Endothelial cell of umbilical vein (primary cell): ENCODE data around the gene ACSF3. TPM values are rescaled to one million over a fixed set of nuclear protein-coding genes. Genes with fewer than 3 reads are reported as not detected.

Experiments used
- BruUV-seq: library from RNA; stranded (reverse); fragments of 400-500 nt; replicated peaks from 2 replicates; lab custom pipeline; 2021; lab: Mats Ljungman, UMichigan
- CTCF ChIA-PET: fragments of 300-600, 350-600 bp; sonication (Branson Sonifier 250); formaldehyde crosslinking; loops from one replicate; lab custom pipeline; 2021; ENCODE audit warnings: antibody characterized with exemption, inconsistent platforms; lab: Charles Lee
- POLR2A ChIA-PET: fragments of 300-600, 350-600 bp; sonication (Branson Sonifier 250); formaldehyde crosslinking; loops from one replicate; lab custom pipeline; 2021; ENCODE audit warnings: antibody characterized with exemption, inconsistent platforms; lab: Charles Lee
- DNase-seq: peaks from one replicate; pipeline ENCODE4 v3.0.0-alpha.2; 2011; ENCODE audit warnings: low read depth, low spot score
- FAIRE-seq: peaks from 2 replicates; lab custom pipeline; 2011; peaks lifted over from hg19 to GRCh38; lab: Jason Lieb, UNC
- H2AFZ ChIP-seq: 2 replicates; pipeline ENCODE4 v1.6.0; 2012; ENCODE audit warnings: low read depth, low read length, control low read depth, inconsistent platforms
- H3K27ac ChIP-seq: 2 replicates; pipeline ENCODE4 v1.5.1; 2011; ENCODE audit warnings: low read depth, mild to moderate bottlenecking, control low read depth, low read length, moderate library complexity; ENCODE audit not compliant: insufficient read depth
- H3K27me3 ChIP-seq, 2 experiments: 2 replicates each; pipeline versions ENCODE4 v1.6.0 to v1.6.1; 2011; ENCODE audit warnings: low read length in 2 of 2, mixed read lengths in 1 of 2; ENCODE audit not compliant: control insufficient read depth in 2 of 2, insufficient read depth in 2 of 2
- H3K36me3 ChIP-seq, 2 experiments: 2 replicates in 1 of 2; 3 replicates in 1 of 2; pipeline ENCODE4 v1.5.1; 2011; ENCODE audit warnings: low read length in 2 of 2, mild to moderate bottlenecking in 1 of 2, moderate library complexity in 1 of 2; ENCODE audit not compliant: control insufficient read depth in 2 of 2, insufficient read depth in 2 of 2; ENCODE audit errors: extremely low read depth in 1 of 2
- H3K4me1 ChIP-seq: 3 replicates; pipeline ENCODE4 v1.5.1; 2011; ENCODE audit warnings: mild to moderate bottlenecking, low read length; ENCODE audit not compliant: control insufficient read depth, insufficient read depth; ENCODE audit errors: extremely low read depth
- H3K4me2 ChIP-seq: 2 replicates; pipeline ENCODE4 v1.6.1; 2011; ENCODE audit warnings: low read length, control low read depth, mixed read lengths; ENCODE audit not compliant: insufficient read depth
- H3K4me3 ChIP-seq, 3 experiments: fragments of 200-600 bp in 1 of 3; sonication (generic), shearing (Covaris generic) in 1 of 3; replicated peaks in 1 of 3; 2 replicates each; pipeline ENCODE4 v1.5.1; 2011 to 2016; ENCODE audit warnings: control low read depth in 3 of 3, low read length in 3 of 3, mild to moderate bottlenecking in 2 of 3, inconsistent platforms in 1 of 3, low read depth in 1 of 3, moderate library complexity in 1 of 3; ENCODE audit not compliant: insufficient read depth in 1 of 3
- H3K79me2 ChIP-seq: 2 replicates; pipeline ENCODE4 v1.6.0; 2012; ENCODE audit warnings: low read length, inconsistent platforms; ENCODE audit not compliant: control insufficient read depth, insufficient read depth
- H3K9ac ChIP-seq: replicated peaks from 2 replicates; pipeline ENCODE3; 2011; ENCODE audit warnings: low read length, control low read depth; ENCODE audit not compliant: insufficient read depth; ENCODE audit errors: extremely low read depth
- H3K9me1 ChIP-seq: replicated peaks from 3 replicates; pipeline ENCODE4 v1.6.0; 2011; ENCODE audit warnings: mild to moderate bottlenecking, low read length; ENCODE audit not compliant: control insufficient read depth, insufficient read depth; ENCODE audit errors: extremely low read depth
- H3K9me3 ChIP-seq: replicated peaks from 2 replicates; pipeline ENCODE4 v1.5.1; 2012; ENCODE audit warnings: low read length, inconsistent platforms; ENCODE audit not compliant: control insufficient read depth, insufficient read depth
- H4K20me1 ChIP-seq: replicated peaks from 2 replicates; pipeline ENCODE3; 2011; ENCODE audit warnings: mild to moderate bottlenecking, low read length; ENCODE audit not compliant: control insufficient read depth, insufficient read depth; ENCODE audit errors: extremely low read depth
- CTCF ChIP-seq, 2 donors: IDR thresholded peaks; 1 replicate in 1 of 2; 2 replicates in 1 of 2; pipeline ENCODE4 v1.5.1; 2011; ENCODE audit warnings: low read length in 2 of 2, mild to moderate bottlenecking in 2 of 2, moderate library complexity in 2 of 2, control low read depth in 1 of 2, inconsistent platforms in 1 of 2, low read depth in 1 of 2; ENCODE audit not compliant: insufficient read depth in 1 of 2; ENCODE audit errors: extremely low read depth in 1 of 2
- EZH2 ChIP-seq: IDR thresholded peaks from 2 replicates; pipeline ENCODE4 v1.6.1; 2012; ENCODE audit warnings: borderline replicate concordance, low read depth, mild to moderate bottlenecking, moderate library complexity, low read length, inconsistent platforms; ENCODE audit not compliant: severe bottlenecking
- FOS ChIP-seq: IDR thresholded peaks from 2 replicates; pipeline ENCODE4 v1.6.1; 2011; ENCODE audit warnings: mild to moderate bottlenecking, low read length, moderate library complexity, borderline replicate concordance; ENCODE audit not compliant: insufficient read depth
- GATA2 ChIP-seq: IDR thresholded peaks from 2 replicates; pipeline ENCODE4 v1.7.0; 2011; ENCODE audit warnings: low read depth, mild to moderate bottlenecking, moderate library complexity, mixed read lengths, low read length; ENCODE audit not compliant: insufficient read length, insufficient read depth
- JUN ChIP-seq: IDR thresholded peaks from 2 replicates; pipeline ENCODE4 v1.6.1; 2011; ENCODE audit warnings: borderline replicate concordance, low read depth; ENCODE audit not compliant: insufficient read length, insufficient read depth
- MYC ChIP-seq: IDR thresholded peaks from one replicate; pipeline ENCODE4 v1.6.1; 2011; ENCODE audit warnings: mild to moderate bottlenecking, low read depth, low read length
- POLR2A ChIP-seq: IDR thresholded peaks from 2 replicates; pipeline ENCODE4 v1.6.1; 2012; ENCODE audit warnings: low read depth, mild to moderate bottlenecking, control low read depth, low read length
- POLR2AphosphoS5 ChIP-seq: IDR thresholded peaks from 2 replicates; pipeline ENCODE4 v1.6.1; 2012; ENCODE audit warnings: low read depth, mild to moderate bottlenecking, control low read depth, low read length, moderate library complexity; ENCODE audit not compliant: insufficient read depth
- dilution Hi-C: fragments of 300-500 bp; cut with MboI; formaldehyde crosslinking; loops from one replicate; pipeline ENCODE4 v1.15.0; 2019; ENCODE audit warnings: low sequenced_read_pairs; ENCODE audit not compliant: extremely low pct_ligation_motif_present
- intact Hi-C: fragments of 100-400 bp; cut with micrococcal nuclease; formaldehyde crosslinking; loops from one replicate; pipeline ENCODE4 v1.10.0; 2022
- polyA plus RNA-seq, 4 experiments: library from polyadenylated mRNA; depleted of rRNA in 3 of 4; stranded (reverse) in 3 of 4; unstranded in 1 of 4; fragments of >200 nt; gene quantifications; 2 replicates each; pipeline versions ENCODE4 v1.2.1 to v1.2.3, GENCODE V29; 2011 to 2012; ENCODE audit warnings: missing spikeins in 1 of 4
- total RNA-seq: library from RNA; stranded (reverse); gene quantifications from 2 replicates; pipeline ENCODE4 v1.2.3, GENCODE V29; 2021
- TF ChIP-seq, protein P1 (sequence below): IDR thresholded peaks from 2 replicates; pipeline ENCODE4 v1.6.1; 2011; ENCODE audit not compliant: insufficient read depth, insufficient read length

ACSF3 gene
- total and polyA plus RNA-seq, 2 donors (not counting 3 experiments of a cell fraction or from before 2014, with no cell fraction given): 18.6 to 33.2 TPM

- no peak overlapping the region for H3K4me2 ChIP-seq
- no peak overlapping the region for H3K27ac ChIP-seq
- CTCF ChIA-PET: no interaction called here
- DNase-seq: no peak
- H3K4me3 ChIP-seq: no peak overlapping the region
- no peaks in the 10 kb centered on the region for H4K20me1 ChIP-seq
- dilution Hi-C loops: no loop called here
- TF ChIP-seq POLR2AphosphoS5: no peak
- TF ChIP-seq POLR2A: no peak
- no peak for TF ChIP-seq GATA2
- TF ChIP-seq, protein P1, sequence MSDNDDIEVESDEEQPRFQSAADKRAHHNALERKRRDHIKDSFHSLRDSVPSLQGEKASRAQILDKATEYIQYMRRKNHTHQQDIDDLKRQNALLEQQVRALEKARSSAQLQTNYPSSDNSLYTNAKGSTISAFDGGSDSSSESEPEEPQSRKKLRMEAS: no peak
- TF ChIP-seq FOS: no peak
- TF ChIP-seq CTCF (IDR thresholded peaks at IDR 0.05; ENCODE audit: extremely low read depth in 1 of 2, insufficient read depth in 1 of 2, low read depth in 1 of 2, low read length in 2 of 2): no peak
- TF ChIP-seq JUN: no peak
- no peak for TF ChIP-seq EZH2
- TF ChIP-seq MYC: no peak
- H2AFZ ChIP-seq: no peak overlapping the region
- FAIRE-seq: no peak
- no peaks in the 10 kb centered on the region for H3K9me1 ChIP-seq
- intact Hi-C loops: no loop called here
- no TSS peak for BruUV-seq
- POLR2A ChIA-PET: no interaction called here
- no peaks in the 10 kb centered on the region for H3K27me3 ChIP-seq
- no peaks in the 10 kb centered on the region for H3K4me1 ChIP-seq
- H3K9ac ChIP-seq: no peak overlapping the region
- H3K9me3 ChIP-seq: no peaks in the 10 kb centered on the region
- no peaks in the 10 kb centered on the region for H3K36me3 ChIP-seq
- H3K79me2 ChIP-seq: no peaks in the 10 kb centered on the region
These were observed 15.5 kb upstream of the ACSF3 start for GRCh38 chr16:89078172-89078571.
